ENCODE data around the gene FRMPD1.

FRMPD1 gene

DNA sequence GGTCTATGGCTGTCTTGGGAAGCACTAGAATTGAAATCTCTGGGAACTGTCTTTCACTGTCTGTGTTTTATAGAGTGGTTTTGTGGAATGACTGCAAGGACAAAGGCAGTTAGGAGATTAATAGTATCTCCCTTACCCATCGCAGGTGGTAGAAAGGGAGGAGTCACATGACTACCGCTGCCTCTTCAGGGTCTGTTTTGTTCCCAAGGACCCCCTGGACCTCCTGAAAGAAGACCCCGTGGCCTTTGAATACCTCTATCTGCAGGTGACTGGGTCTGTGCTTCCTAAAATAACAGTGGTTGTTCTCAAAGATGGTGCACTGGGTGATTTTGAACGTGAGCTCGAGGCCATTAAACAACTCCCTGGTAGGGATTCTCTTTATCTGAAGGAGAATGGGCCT lies 80.1 kb downstream of the FRMPD1 start:
- H3K27ac ChIP-seq: no peak overlapping the region
- DNase-seq: no peak
- TF ChIP-seq, protein P1, sequence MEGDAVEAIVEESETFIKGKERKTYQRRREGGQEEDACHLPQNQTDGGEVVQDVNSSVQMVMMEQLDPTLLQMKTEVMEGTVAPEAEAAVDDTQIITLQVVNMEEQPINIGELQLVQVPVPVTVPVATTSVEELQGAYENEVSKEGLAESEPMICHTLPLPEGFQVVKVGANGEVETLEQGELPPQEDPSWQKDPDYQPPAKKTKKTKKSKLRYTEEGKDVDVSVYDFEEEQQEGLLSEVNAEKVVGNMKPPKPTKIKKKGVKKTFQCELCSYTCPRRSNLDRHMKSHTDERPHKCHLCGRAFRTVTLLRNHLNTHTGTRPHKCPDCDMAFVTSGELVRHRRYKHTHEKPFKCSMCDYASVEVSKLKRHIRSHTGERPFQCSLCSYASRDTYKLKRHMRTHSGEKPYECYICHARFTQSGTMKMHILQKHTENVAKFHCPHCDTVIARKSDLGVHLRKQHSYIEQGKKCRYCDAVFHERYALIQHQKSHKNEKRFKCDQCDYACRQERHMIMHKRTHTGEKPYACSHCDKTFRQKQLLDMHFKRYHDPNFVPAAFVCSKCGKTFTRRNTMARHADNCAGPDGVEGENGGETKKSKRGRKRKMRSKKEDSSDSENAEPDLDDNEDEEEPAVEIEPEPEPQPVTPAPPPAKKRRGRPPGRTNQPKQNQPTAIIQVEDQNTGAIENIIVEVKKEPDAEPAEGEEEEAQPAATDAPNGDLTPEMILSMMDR (IDR thresholded peaks at IDR 0.05; ENCODE audit: low read depth, low read length, missing control alignments): no peak
- no peaks in the 10 kb centered on the region for H3K36me3 ChIP-seq (replicated peaks)
- in situ Hi-C loops (cut with HindIII; ENCODE audit: low pct_ligation_motif_present, low sequenced_read_pairs): loop anchor here (25.0 kb wide), 1 partner anchor 94 kb away; no protein-coding TSS in a partner anchor
- peaks cover 29% of the 10 kb centered on the region for H3K27me3 ChIP-seq (replicated peaks)
- H3K4me3 ChIP-seq (ENCODE audit: low read depth, low read length): no peak overlapping the region

DNA sequence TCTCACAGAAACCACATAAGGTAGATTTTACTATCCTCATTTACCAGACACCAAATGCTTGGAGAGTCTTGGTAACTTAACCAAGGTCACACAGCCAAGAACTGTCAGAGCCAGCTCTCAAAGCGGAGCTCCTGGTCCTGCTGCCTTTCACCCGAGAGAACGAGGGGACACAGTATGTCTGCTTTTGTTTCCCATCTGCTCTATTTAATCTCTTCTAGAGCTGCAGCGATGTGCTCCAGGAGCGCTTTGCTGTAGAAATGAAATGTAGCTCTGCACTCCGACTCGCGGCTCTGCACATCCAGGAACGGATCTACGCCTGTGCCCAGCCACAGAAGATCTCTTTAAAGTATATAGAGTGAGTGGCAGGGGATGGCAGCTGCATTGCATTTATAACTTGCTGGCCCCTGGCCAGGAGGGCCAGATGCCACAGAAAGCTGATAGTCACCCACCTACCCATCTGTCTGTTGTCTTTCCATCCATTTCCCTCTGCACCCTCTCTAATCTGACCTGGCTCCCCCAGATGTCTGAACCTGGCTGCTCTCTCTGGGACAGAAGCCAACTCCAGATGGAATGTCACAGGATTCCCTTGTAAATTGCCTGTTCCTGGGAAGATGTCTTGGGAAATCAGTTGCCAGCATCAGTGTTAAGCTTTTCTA lies 81.5 kb downstream of the FRMPD1 start:
- no peak overlapping the region for H3K4me3 ChIP-seq (ENCODE audit: low read depth, low read length)
- peaks cover 29% of the 10 kb centered on the region for H3K27me3 ChIP-seq (replicated peaks)
- H3K27ac ChIP-seq: no peak overlapping the region
- in situ Hi-C loops (cut with HindIII; ENCODE audit: low pct_ligation_motif_present, low sequenced_read_pairs): loop anchor here (25.0 kb wide), 1 partner anchor 95 kb away; no protein-coding TSS in a partner anchor
- TF ChIP-seq, protein P1 (IDR thresholded peaks at IDR 0.05; ENCODE audit: low read depth, low read length, missing control alignments): no peak
- H3K36me3 ChIP-seq (replicated peaks): no peaks in the 10 kb centered on the region
- no peak for DNase-seq

DNA sequence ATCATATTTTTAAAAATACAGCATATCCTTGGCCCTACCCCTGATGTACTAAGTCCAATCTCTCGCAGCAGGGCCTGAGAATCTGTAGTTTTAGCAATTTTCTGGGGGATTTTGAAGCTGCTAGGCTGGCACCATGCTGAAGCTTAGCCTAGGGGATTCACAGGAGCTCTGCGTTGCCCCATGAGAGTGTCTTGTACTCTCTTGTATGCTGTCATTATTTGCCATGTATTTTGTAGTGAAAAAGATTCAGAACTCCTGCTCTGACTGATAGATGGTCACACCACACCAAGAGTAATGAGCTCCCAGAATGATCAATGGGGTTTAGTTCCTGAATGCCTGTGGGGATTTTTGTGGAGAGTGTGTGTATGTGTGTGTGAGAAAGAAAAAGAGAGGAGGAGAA lies 82.2 kb downstream of the FRMPD1 start:
- no peak overlapping the region for H3K27ac ChIP-seq
- H3K36me3 ChIP-seq (replicated peaks): no peaks in the 10 kb centered on the region
- no peak overlapping the region for H3K4me3 ChIP-seq (ENCODE audit: low read depth, low read length)
- DNase-seq: no peak
- TF ChIP-seq, protein P1 (IDR thresholded peaks at IDR 0.05; ENCODE audit: low read depth, low read length, missing control alignments): no peak
- H3K27me3 ChIP-seq (replicated peaks): peaks cover 29% of the 10 kb centered on the region
- in situ Hi-C loops (cut with HindIII; ENCODE audit: low pct_ligation_motif_present, low sequenced_read_pairs): loop anchor here (25.0 kb wide), 1 partner anchor 96 kb away; no protein-coding TSS in a partner anchor

DNA sequence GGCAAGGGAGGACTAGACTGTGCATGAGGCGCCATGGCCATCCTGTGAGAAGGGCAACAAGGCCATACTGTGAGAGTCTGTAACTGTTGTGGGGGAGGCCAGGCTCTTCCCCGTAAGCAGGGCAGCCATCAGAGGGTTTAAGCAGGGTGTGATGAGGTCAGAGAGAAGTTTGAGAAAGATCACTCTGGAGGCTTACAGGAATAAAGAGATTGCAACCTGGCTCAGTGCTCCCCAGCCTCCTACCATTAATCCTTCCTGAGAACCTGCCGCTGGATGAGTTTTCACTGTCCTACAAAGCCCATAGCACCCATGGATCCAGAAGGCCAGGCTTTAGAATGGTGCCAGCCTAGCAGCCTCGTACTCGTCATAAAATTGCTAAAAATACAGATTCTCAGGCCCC lies 88.5 kb downstream of the FRMPD1 start:
- no peak overlapping the region for H3K27ac ChIP-seq
- H3K27me3 ChIP-seq (replicated peaks): peaks cover 3% of the 10 kb centered on the region
- in situ Hi-C loops (cut with HindIII; ENCODE audit: low pct_ligation_motif_present, low sequenced_read_pairs): loop anchor here (25.0 kb wide), 1 partner anchor 102 kb away; no protein-coding TSS in a partner anchor
- no peak overlapping the region for H3K4me3 ChIP-seq (ENCODE audit: low read depth, low read length)
- H3K36me3 ChIP-seq (replicated peaks): no peaks in the 10 kb centered on the region
- no peak for DNase-seq
- TF ChIP-seq, protein P1 (IDR thresholded peaks at IDR 0.05; ENCODE audit: low read depth, low read length, missing control alignments): no peak

DNA sequence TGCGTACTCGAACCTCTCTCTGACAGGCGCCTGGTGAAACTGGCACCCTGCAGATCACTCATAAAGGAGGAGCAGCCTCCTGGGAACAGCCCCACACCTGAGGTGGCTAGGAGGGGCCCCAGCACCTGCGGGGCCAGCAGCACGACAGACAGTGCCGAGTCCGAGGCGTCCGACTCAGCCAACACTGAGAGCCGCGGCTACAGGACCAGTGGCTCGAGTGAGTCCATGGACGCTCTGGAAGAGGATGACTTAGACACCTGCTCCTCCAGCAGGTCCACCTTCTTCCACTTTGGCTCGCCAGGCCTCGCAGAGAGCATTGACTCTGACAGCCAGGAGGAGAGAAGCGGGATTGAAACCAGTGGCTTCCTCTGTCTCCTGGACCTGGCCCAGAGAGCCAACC lies 89.4 kb downstream of the FRMPD1 start:
- no peaks in the 10 kb centered on the region for H3K36me3 ChIP-seq (replicated peaks)
- no peak overlapping the region for H3K4me3 ChIP-seq (ENCODE audit: low read depth, low read length)
- TF ChIP-seq, protein P1 (IDR thresholded peaks at IDR 0.05; ENCODE audit: low read depth, low read length, missing control alignments): no peak
- no peak overlapping the region for H3K27ac ChIP-seq
- in situ Hi-C loops (cut with HindIII; ENCODE audit: low pct_ligation_motif_present, low sequenced_read_pairs): loop anchor here (25.0 kb wide), 1 partner anchor 103 kb away; no protein-coding TSS in a partner anchor
- H3K27me3 ChIP-seq (replicated peaks): peaks cover 3% of the 10 kb centered on the region
- DNase-seq: no peak
